HG02943 (cell line): ENCODE data around the gene TBRG1.

Source experiments
- ATAC-seq: cut with Tn5 transposase; IDR thresholded peaks from one replicate; pipeline ENCODE4 v1.9.1; 2021; ENCODE audit warnings: mild to moderate bottlenecking, low read depth, moderate library complexity; ENCODE audit not compliant: unreplicated experiment

The TBRG1 gene

DNA sequence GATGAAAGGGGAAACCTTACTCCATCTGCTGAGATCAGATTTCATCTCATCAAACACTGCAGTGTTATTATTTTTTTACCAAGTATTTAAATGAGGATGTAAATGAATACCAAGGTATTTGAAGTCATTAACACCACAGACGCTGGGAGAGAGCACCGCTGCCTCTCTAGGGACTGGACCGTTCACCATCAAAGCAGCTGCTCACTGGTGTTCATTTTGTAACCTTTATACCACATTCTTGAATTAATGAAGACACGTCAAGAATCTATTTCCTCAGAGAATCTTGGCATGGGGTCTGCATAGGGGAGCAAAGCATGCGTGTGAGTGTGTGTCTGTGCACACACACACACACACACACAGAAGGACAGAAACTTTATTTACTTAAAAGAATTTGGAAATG is 35.2 kb downstream of the TBRG1 start:
- ATAC-seq: no peak

DNA sequence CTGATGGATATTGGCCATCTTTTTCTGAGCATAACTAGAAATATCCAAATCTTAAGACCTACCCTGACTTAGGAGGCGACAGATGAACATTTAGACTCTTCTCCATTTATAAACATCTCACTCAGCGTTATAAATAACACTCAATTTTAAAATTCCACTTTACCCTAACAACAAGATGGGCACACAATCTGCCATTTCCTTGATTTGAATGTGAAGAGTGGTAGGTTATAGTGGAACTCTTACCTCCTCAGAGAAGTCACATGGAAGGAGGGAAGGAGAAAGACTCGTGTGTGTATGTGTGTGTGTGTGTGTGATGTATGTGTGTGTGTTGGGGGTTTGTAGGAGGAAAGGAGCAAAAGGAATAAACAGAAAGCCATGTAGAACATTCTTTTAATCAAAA is 35.8 kb downstream of the TBRG1 start:
- ATAC-seq: no peak

DNA sequence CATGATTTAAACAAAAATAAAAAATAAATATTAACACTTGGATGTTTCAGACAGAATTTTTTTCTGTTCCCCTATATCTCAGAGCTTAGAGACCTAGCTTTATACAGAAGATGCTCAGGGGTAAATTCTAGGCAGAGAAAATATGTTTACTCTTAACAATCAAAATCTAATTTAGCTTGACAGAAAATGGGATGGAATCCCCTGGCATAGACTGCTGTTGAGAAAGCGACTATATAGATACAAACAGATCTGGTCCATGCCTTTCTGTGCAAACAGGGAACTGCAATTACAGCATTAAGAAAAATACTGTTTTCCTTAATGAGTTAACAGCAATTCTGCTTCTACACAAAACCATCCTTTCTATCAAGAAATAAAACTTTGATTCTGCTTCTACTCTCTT is 36.3 kb downstream of the TBRG1 start:
- no peak for ATAC-seq

DNA sequence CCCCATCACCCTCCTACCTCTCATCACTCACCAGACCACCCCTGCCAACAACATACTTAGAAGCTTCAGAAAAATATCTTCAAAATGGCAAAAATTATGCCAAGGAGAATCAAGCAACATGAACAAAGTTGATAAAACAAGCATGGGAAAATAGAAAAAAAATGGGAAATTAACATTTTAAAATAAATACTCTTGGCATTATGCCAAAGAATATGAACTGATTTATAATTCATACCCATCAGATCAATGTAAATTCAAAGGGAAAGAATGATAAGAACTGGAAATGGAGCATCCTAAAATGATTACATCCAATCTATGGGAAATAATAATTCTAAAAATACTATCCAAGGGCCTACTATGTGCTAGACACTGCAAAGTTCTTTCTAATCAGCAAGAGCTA is 38.9 kb downstream of the TBRG1 start:
- no peak for ATAC-seq

DNA sequence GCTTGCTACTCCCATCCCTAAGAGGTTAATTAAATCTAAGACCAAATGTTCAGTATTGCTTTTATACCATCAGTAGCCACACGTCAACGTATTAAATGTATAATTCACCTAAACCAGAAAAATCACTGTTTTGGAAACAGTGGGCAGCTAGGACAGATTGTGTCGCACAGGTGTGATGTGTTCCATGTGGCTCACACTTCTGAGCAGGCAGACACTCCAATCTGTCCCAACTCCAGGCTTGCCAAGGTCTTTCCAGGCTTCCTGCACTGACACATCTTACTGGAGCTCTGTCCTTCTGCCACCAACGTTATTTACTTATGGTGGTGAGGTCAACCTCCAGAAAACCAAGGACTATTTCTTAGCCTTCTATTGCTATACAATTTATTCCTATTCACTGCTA is 39.4 kb downstream of the TBRG1 start:
- ATAC-seq: no peak

DNA sequence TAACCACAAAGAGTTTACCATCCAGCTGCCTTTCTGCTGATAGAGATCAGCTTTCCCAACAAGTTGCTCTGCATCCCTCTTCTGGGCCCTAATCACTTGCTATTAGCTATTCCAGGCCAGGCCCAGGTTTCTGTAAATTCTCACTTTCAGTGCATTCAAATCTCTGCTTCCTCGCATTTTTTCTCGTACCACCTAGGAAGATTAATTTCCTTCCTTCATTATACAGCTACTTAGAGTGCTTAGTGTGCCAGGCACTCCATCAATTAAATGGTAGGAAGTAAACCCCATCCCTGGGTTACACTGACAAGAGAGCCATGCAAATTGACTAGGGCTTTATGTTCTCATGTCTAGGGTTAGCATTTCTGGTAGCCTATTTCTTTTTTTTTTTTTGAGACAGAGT is 41.2 kb downstream of the TBRG1 start:
- no peak for ATAC-seq

DNA sequence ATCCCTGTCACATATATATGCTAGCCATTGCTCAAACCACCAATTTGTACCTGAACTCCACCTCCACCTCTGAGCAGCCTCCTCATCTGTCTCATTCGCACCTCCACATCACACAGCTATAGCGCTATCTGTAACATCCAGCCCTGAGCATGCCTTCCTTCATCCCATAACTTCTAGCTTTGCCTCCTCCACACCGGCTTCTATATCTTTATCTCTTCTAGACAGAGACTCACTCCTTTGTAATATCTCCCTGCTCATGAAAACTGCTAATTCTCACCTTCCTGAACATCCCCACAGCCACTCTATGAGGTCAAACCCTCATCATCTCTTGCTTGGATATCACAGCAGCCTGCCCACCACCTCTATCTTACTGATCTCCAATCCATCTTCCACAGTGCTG is 44.9 kb downstream of the TBRG1 start:
- no peak for ATAC-seq

DNA sequence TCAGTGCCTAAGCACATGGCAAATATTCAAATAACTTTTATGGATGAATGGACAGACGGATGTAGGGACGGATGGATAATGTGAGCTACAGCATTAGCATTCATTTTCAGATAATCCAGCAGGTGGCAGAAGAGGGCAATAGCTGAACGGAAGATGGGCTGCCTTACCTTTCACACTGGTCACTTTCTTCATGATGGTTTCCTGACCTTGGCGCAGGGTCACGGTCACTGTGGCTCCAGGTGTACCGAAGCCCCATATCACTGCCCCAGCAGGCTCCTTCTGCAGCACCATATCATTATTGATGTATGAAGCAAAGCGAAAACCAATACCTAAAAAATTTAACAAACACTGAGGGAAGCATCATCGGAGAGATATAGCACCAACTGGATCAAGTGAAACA is 46.5 kb downstream of the TBRG1 start:
- no peak for ATAC-seq

DNA sequence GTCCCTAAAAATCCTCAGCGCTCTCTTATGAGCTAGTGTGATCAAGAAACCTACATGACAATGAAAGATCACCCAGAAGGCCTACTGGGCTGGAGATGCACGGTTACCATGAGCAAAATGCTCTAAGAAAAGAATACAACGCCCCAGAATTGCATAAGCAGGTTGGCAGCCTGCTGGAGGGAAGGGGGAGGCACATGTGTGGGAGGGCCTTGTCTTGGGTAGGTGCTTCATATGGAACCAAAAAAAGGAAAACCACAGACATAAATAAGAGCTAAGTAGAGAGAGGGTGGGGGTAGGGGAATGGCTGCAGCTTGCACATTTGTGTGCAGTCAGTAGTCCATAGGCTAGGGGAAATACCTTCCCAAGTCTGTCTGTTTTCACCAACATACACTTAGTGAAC is 48.1 kb downstream of the TBRG1 start:
- no peak for ATAC-seq

DNA sequence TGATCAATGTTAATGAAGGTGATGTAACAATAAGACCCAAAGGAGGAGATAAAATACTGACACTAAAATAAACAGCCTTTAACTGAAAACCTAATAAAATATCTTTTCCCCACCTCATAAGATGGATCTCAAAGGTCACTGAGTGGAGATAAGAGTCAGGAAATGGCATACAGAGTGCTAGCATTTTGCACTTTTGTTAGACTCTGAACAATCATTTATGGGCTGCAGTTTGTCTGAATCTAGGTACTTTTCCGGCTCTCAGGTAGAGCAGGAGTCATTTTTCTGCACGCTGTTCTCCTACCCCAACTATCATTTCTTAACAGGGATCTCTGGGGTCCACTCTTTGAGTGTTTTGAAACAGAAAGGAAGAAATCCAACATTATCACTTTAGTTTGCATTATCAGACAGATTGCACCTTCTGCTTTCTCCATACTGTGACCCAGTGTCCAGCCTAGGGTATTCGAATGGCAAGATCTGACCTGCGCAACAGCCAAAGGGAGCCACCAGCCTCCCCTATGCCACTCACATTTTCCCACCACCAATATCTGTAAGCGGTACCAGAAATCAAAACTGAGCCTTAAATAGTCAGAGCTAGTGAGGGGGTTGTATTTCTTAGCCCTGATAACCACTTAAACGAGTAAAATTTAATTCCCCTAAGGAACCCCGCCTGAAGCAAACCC is 50.0 kb downstream of the TBRG1 start:
- no peak for ATAC-seq

DNA sequence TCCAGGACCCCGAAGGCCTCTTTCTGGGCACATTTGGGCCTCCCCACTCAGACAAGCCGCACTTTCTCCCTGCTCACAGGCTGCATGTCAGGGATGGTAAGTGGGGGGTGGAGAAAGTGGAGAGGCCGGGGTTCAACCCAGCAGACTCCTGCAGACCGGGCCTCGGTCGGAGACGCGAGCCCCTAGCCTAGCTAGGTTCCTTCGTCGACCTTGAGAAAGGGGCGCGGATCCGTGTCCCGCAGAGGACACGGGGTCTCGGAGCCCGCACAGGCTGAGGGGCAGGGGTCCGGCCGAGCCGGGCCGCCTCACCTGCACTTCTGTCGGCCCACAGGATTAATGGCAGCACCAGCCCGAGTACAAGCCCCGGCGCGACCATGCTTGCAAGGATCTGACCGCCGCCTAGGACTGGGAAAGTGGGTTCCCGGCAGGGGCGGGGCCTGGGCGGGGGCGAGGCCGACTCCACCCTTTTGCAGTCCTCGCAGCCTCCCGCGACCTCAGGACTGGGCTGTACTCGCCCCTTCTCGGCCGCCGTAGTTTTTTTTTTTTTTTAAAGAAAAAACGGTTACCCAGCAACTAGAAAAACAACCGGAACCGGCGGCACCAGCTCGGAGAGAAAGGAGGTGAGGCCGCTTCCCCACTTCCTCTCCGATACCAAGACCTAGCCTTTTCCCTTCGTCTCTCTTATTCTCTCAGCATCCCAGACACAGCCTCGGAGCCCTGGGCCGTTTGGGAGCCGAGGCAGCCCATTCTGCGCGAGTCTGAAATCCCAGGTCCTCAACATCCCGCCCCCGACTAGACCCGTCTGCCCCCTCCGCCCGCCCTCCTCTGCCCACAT is 50.9 kb downstream of the TBRG1 start, which contains the start of the genes SIAE and SPA17:
TSS of gene SIAE (minus strand) at position 407 of the 835 bp plus-strand sequence. CDS start at position 376, 31 bp downstream.
TSS of gene SPA17 (plus strand) at position 572 of the 835 bp plus-strand sequence. CDS start 1,361 bp downstream, outside the sequence.
- peak; percentile 83 for ATAC-seq

DNA sequence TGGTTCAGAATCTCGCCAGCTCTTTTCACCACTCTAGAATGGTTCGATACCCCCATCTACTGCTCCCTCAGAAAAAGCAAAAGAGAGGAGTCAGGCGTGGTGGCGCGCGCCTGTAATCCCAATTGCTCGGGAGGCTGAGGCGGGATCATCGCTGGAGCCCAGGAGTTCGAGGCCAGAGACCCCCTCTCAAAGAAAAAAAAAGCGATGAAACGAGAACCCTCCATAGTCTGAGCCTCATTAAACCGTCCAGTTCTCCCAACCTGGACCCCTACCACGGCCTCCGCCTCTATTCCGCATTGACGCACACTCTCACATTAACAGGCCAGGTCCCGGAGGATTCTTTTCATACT is 51.5 kb downstream of the TBRG1 start:
- ATAC-seq: no peak

DNA sequence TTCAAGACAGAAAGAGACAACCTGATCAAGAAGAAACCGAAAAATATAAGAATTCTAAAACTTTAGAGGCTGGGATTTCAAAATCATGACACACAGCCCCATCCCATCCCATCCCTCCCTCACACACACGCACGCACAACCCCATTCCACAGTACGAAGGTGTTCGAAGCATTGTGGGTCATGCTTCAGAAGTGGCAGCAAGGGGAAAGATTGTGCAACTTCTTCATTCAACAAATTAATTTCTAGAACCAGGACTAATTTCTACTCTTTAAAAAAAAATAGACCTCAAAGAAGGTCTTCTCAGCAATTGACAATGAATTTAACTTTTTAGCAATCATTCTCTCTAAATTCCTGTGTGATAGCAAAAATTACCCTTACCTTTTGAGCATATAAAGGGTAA is 51.9 kb downstream of the TBRG1 start:
- ATAC-seq: no peak

DNA sequence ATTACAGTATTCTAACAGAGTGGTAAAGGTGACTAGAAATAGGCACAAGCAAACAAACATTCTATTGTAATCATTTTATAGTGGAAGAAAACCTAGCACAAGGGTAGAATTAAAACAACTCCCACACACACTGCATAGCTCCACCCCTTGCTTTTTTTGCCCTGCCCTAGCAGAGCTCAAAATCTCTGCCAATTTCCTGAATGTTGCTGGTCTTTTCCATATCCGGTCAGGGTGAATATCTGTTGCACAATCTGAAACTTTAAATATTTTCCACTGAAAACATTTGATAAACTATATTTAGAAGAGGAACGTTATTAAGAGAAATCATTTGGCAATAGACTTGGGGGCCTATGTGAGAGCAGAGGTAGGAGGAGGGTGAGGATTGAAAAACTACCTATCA is 53.7 kb downstream of the TBRG1 start:
- ATAC-seq: no peak

DNA sequence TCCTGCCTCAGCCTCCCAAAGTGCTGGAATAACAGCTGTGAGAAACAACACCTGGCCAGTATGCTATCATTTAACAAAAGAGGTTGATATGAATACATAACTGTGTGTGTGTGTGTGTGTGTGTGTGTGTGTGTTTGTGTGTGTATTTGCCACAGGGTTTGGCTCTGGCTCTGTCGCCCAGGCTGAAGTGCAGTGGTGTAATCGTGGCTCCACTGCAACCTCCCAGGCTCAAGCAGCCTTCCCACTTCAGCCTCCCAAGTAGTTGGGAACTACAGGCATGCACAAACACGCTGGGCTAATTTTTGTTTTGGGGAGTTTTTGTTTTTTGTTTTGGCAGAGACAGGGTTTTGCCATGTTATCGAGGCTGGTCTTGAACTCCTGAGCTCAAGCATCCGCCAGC is 55.8 kb downstream of the TBRG1 start:
- ATAC-seq: no peak

DNA sequence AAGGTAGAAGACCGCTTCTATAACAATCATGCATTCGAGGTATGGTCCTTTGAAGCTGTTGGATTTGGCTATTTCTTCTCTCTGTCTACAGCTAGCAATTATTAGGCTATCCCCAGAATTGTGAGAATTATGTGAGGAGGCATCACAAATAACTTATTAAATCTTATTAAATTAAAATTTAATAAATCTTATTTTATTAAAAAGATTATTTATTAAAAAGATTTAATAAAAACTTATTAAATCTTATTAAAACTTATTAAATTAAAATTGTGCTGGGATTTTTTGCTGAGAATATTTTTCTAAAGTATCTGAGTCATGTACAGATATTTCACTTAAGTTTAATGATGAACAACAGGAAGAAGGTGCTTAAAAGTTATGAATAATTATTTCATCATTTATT is 58.8 kb downstream of the TBRG1 start:
- no peak for ATAC-seq

DNA sequence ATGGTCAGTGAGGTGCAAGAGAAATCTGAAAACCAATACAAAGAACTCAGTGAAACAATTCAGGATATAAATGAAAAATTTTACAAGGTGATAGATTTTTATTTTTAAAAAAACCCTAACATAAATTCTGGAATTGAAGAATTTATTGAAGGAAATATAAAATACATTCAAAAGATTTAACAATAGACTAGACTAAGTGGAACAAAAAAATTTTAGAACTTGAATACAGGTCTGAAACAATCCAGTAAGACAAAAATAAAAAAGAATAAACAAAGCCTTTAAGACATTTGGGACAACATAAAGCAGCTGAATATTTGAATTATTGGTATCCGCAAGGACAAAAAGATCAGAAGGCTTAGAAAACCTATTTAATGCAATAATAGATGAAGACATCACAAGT is 59.8 kb downstream of the TBRG1 start:
- no peak for ATAC-seq
